ENCODE measurements around the gene ARSG.

GRCh38 chr17:68314916-68315535 is 23.7 kb downstream of the ARSG start:
- TF ChIP-seq FOXK2 (IDR thresholded peaks at IDR 0.05): no peak
- no peak for TF ChIP-seq BHLHE40 (IDR thresholded peaks at IDR 0.05; ENCODE audit: borderline replicate concordance)
- TF ChIP-seq SP1 (IDR thresholded peaks at IDR 0.05): no peak
- TF ChIP-seq FOXM1 (IDR thresholded peaks at IDR 0.05; ENCODE audit: borderline replicate concordance): no peak
- TF ChIP-seq NFRKB (IDR thresholded peaks at IDR 0.05): no peak
- TF ChIP-seq ELF4 (IDR thresholded peaks at IDR 0.05): no peak
- no peak for TF ChIP-seq HDGF (IDR thresholded peaks at IDR 0.05; ENCODE audit: borderline replicate concordance)
- TF ChIP-seq LEF1 (IDR thresholded peaks at IDR 0.05; ENCODE audit: borderline replicate concordance): no peak
- no peak for TF ChIP-seq L3MBTL2 (conservative IDR thresholded peaks at IDR 0.05)
- TF ChIP-seq SUZ12 (IDR thresholded peaks at IDR 0.05): no peak
